Renal pelvis (tissue), 3 donors: Measurements from ENCODE around the gene CDC14A. TPM values are rescaled to one million over a fixed set of nuclear protein-coding genes. Genes with fewer than 3 reads are reported as not detected.

Experiments
- polyA plus RNA-seq, 3 donors: library from polyadenylated mRNA; unstranded; fragments of 120-200 nt; gene quantifications; one replicate each; pipeline ENCODE4 v1.2.1, GENCODE V29; 2013; ENCODE audit not compliant: insufficient read length in 3 of 3

Gene CDC14A
- polyA plus RNA-seq, 3 donors: 26.5 to 33.2 (median 29.6) TPM

Other genes starting within 250 kb of the CDC14A start
- 1 to 10 TPM; 7.9 to 9.0 (median 8.5) TPM for gene SASS6, start 219.6 kb upstream of the CDC14A start, polyA plus RNA-seq
- 10 to 100 TPM; 24.8 to 38.7 (median 37.9) TPM for gene TRMT13, start 219.3 kb upstream of the CDC14A start, polyA plus RNA-seq
- gene LRRC39, start 174.2 kb upstream of the CDC14A start, polyA plus RNA-seq: 1 to 10 TPM; 1.6 to 3.3 (median 3.0) TPM
- gene DBT, start 102.7 kb upstream of the CDC14A start, polyA plus RNA-seq: 10 to 100 TPM; 14.9 to 26.5 (median 24.9) TPM
- gene RTCA, start 86.3 kb upstream of the CDC14A start, polyA plus RNA-seq: 10 to 100 TPM; 27.5 to 41.1 (median 36.5) TPM
- under 1 TPM; 0.08 to 0.14 (median 0.10) TPM for gene GPR88, start 185.6 kb downstream of the CDC14A start, polyA plus RNA-seq